HFFc6 (cell line): ENCODE measurements around the gene CHSY3. TPM values are rescaled to one million over a fixed set of nuclear protein-coding genes. Genes with fewer than 3 reads are reported as not detected.

Experiments used
- DNase-seq: peaks from one replicate; pipeline ENCODE4 v3.0.0-alpha.2; 2018
- H3K27ac Mint-ChIP-seq: 2 replicates; pipeline ENCODE4 v1.8.0; 2020; ENCODE audit warnings: mild to moderate bottlenecking, mixed read lengths
- H3K27me3 Mint-ChIP-seq: 2 replicates; pipeline ENCODE4 v1.8.0; 2021; ENCODE audit warnings: mild to moderate bottlenecking, moderate library complexity, mixed read lengths; ENCODE audit not compliant: insufficient read depth
- H3K36me3 Mint-ChIP-seq: 2 replicates; pipeline ENCODE4 v1.8.0; 2021; ENCODE audit warnings: low read depth, mixed read lengths
- H3K4me1 Mint-ChIP-seq: 2 replicates; pipeline ENCODE4 v1.8.0; 2020; ENCODE audit warnings: low read depth, mixed read lengths
- H3K4me3 Mint-ChIP-seq: 2 replicates; pipeline ENCODE4 v1.8.0; 2020; ENCODE audit warnings: mild to moderate bottlenecking, moderate library complexity, mixed read lengths
- H3K9me3 Mint-ChIP-seq: 2 replicates; pipeline ENCODE4 v1.8.0; 2020; ENCODE audit warnings: mild to moderate bottlenecking, mixed read lengths
- CTCF ChIP-seq: fragments of 200-600 bp; sonication (generic); IDR thresholded peaks from 2 replicates; pipeline ENCODE4 v1.5.0; 2021; ENCODE audit warnings: antibody characterized with exemption, mild to moderate bottlenecking
- total RNA-seq, 6 experiments: library from RNA; stranded (reverse); fragmentation: NEBNext Ultra II Directional; extraction: Animal tissue kit (Norgen Biotek cat#: 25700); gene quantifications; 2 replicates in 1 of 6; 3 replicates in 5 of 6; pipeline ENCODE4 v1.2.3, GENCODE V29; 2021

Gene CHSY3
- total RNA-seq, 6 experiments from 2014 or later, result 0.07 to 0.19 (median 0.07) TPM; not detected in 2

DNA sequence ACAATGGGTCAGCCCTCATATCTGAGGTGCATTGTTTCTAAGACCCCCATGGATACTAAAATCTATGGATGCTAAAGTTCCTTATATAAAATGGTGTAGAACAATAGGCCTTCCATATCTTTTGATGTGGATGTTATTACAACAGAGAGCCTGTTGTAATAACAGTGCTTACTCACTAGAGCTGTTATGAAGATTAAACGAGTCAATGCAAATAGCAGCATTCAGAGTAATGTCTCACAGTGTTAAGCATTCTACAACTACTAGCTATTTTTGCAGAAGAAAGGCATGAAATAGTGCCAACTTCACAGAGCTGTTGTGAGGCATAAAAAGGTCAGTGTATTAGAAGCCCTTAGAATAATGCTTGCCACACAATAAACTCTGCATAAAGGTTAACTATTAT, 13.0 kb downstream of the CHSY3 start:
- Mint-ChIP-seq H3K9me3 (peaks cover 4% of the 10 kb centered on the region; the same call in 1 of the 2 replicates), H3K4me1 (no peaks in the 10 kb centered on the region), H3K4me3 (no peak overlapping the region), H3K27ac (no peak overlapping the region), H3K27me3 (peaks cover 6% of the 10 kb centered on the region; the same call in 1 of the 2 replicates), H3K36me3 (no peaks in the 10 kb centered on the region; the same call in 1 of the 2 replicates)
- DNase-seq, result no peak
- no peak for TF ChIP-seq CTCF

DNA sequence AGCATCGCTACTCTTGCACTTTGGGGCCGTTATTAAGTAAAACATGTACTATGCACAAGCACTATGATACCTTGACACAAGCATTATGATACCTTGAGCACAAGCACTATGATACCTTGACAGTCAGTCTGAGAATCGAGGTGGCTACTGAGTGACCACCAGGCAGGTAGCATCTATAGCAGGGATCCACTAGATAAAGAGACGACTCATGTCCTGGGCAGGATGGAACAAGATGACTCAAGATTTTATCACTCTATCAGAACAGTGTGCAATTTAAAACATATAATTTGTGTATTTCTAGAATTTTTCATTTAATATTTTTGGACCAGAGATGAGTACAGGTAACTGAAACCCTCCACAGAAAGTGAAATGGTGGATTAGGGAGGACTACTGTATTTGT, 16.9 kb downstream of the CHSY3 start:
- Mint-ChIP-seq H3K36me3 (no peaks in the 10 kb centered on the region; the same call in 1 of the 2 replicates), H3K27ac (no peak overlapping the region), H3K4me1 (no peaks in the 10 kb centered on the region), H3K27me3 (no peaks in the 10 kb centered on the region), H3K4me3 (no peak overlapping the region), H3K9me3 (peaks cover 4% of the 10 kb centered on the region; the same call in 1 of the 2 replicates)
- TF ChIP-seq CTCF, result no peak
- DNase-seq, result no peak

DNA sequence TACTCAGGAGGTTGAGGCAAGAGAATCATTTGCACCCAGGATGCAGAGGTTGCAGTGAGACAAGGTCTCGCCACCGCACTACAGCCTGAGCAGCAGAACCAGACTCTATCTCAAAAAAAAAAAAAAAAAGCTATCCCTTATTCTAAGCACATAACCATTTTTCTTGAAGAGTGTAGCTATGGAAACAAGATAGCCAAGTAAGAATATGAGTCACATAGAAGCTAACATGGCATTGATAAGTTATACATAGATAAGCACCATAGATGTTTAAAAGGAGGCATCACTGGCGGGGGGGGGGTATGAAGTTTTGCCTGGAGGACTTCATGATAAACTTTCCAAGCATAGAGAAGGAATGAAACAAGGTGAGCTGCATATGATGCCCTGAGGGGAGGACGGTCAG, 26.0 kb downstream of the CHSY3 start:
- H3K27me3 Mint-ChIP-seq, result no peaks in the 10 kb centered on the region
- no peaks in the 10 kb centered on the region for H3K4me1 Mint-ChIP-seq
- TF ChIP-seq CTCF, result no peak
- no peak for DNase-seq
- peaks cover 5% of the 10 kb centered on the region for H3K9me3 Mint-ChIP-seq
- H3K4me3 Mint-ChIP-seq, result no peak overlapping the region
- H3K27ac Mint-ChIP-seq, result no peak overlapping the region
- no peaks in the 10 kb centered on the region for H3K36me3 Mint-ChIP-seq

DNA sequence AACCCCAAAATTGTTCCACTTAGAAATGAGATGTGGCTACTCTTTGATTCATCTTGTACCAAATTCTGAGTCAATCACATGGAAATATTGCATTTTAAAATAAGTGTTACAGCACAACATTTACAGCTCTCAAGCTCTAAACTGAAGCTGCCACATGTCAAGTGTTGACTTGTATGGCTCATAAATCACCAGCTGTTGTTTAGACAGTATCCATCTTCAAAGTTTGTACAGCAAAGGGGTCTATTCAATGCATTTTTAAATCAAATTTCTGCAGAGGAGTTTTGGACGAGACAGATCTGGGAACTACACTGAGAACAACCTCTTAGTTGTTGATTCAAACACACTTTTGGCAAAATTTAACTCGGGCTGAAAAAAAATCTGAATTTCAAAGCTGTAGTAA, 31.4 kb downstream of the CHSY3 start:
- DNase-seq, result no peak
- Mint-ChIP-seq H3K9me3 (peaks cover 30% of the 10 kb centered on the region), H3K4me1 (no peaks in the 10 kb centered on the region), H3K36me3 (peaks cover 6% of the 10 kb centered on the region; the same call in 1 of the 2 replicates), H3K4me3 (no peak overlapping the region), H3K27ac (no peak overlapping the region), H3K27me3 (no peaks in the 10 kb centered on the region; the same call in 1 of the 2 replicates)
- TF ChIP-seq CTCF, result no peak

DNA sequence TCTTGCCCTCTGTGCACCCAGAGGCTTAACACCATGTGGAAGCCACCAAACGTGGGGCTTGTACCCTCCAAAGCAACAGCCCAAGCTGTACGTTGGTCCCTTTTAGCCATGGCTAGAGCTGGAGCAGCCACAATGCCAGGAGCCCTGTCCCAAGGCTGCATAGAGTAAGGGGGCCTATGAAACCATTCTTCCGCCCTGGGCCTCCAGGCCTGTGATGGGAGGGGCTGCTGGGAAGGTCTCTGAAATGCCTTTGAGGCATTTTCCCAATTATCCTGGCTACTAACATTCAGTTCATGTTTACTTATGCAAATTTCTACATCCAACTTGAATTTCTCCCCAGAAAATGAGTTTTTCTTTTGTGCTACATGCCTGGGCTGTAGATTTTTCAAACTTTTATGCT, 33.8 kb downstream of the CHSY3 start:
- no peak overlapping the region for H3K4me3 Mint-ChIP-seq
- no peak for DNase-seq
- H3K27ac Mint-ChIP-seq, result no peak overlapping the region
- no peaks in the 10 kb centered on the region for H3K4me1 Mint-ChIP-seq
- H3K36me3 Mint-ChIP-seq, result peaks cover 6% of the 10 kb centered on the region; the same call in 1 of the 2 replicates
- no peak for TF ChIP-seq CTCF
- no peaks in the 10 kb centered on the region; the same call in 1 of the 2 replicates for H3K27me3 Mint-ChIP-seq
- H3K9me3 Mint-ChIP-seq, result peaks cover 30% of the 10 kb centered on the region

- no peak for TF ChIP-seq CTCF
- H3K27ac Mint-ChIP-seq, result no peak overlapping the region
Measured at GRCh38 chr5:129943936-129944335, 39.7 kb downstream of the CHSY3 start.

More at GRCh38 chr5:129943936-129944335, 39.7 kb downstream of the CHSY3 start:
- Mint-ChIP-seq H3K27me3 (no peaks in the 10 kb centered on the region), H3K4me3 (no peak overlapping the region), H3K36me3 (no peaks in the 10 kb centered on the region), H3K4me1 (no peaks in the 10 kb centered on the region), H3K9me3 (peaks cover 28% of the 10 kb centered on the region)
- no peak for DNase-seq
